ENCODE measurements around the gene MLIP.

- TF ChIP-seq EZH2phosphoT487 (IDR thresholded peaks at IDR 0.05; ENCODE audit: insufficient read depth, low read depth) = no peak
- no peak for TF ChIP-seq EZH2 (IDR thresholded peaks at IDR 0.05; ENCODE audit: insufficient read depth, poor library complexity, severe bottlenecking)
Measured at GRCh38 chr6:54286141-54286540, 174.9 kb downstream of the MLIP start.
